RKO (cell line): Measurements from ENCODE around the gene SPACA4.

ENCODE experiments used
- DNase-seq: peaks from one replicate; pipeline ENCODE4 v3.0.0-alpha.2; 2016; ENCODE audit warnings: low spot score

Gene SPACA4

DNA sequence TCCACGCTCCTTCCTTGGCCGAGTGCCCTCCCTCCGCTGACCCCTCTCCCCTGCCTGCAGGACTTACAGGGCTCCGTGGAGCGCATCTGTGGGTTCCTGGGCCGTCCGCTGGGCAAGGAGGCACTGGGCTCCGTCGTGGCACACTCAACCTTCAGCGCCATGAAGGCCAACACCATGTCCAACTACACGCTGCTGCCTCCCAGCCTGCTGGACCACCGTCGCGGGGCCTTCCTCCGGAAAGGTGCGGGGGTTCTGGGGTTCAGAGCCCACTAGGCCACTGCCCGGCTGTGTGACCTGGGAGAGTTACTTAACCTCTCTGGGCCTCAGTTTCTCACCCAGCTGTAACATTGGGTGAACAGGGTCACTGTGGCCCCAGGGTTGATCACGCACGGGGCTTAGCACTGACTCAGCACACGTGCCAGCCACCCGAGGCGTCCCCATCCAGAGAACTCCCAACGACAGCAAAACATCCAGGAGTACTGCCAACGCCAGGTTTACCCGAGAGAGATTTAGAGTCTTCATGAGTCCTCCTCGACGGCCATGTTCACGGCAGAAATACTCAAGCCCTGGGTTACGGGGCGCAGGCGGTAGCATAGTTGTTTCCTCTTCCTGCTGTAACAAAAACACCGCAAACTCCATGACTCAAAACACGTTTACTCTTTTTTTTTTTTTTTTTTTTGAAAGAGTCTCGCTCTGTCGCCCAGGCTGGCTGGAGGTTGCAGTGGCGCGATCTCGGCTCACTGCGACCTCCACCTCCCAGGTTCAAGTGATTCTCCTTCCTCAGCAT is 9.7 kb upstream of the SPACA4 start:
- DNase-seq: no peak

DNA sequence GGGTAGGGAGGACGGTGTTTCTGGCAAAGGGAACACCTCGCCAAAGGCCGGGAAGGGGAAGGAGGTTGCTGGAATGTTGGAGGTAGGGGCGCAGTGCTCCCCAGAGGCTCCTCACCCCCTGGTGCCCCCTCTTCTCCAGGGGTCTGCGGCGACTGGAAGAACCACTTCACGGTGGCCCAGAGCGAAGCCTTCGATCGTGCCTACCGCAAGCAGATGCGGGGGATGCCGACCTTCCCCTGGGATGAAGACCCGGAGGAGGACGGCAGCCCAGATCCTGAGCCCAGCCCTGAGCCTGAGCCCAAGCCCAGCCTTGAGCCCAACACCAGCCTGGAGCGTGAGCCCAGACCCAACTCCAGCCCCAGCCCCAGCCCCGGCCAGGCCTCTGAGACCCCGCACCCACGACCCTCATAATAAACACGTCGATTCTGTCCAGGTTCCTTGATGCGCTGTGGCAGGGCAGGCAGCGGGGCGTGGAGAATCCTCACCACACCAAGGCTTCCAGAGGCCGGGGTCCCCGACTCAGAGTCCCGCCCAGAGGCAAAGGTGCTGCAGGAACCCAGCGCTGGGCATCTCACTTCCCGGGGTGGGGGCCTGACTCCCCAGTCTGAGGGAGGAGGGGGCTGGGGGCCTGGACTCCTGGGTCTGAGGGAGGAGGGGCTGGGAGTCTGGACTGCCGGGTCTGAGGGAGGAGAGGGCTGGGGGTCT is 7.4 kb upstream of the SPACA4 start:
- no peak for DNase-seq

DNA sequence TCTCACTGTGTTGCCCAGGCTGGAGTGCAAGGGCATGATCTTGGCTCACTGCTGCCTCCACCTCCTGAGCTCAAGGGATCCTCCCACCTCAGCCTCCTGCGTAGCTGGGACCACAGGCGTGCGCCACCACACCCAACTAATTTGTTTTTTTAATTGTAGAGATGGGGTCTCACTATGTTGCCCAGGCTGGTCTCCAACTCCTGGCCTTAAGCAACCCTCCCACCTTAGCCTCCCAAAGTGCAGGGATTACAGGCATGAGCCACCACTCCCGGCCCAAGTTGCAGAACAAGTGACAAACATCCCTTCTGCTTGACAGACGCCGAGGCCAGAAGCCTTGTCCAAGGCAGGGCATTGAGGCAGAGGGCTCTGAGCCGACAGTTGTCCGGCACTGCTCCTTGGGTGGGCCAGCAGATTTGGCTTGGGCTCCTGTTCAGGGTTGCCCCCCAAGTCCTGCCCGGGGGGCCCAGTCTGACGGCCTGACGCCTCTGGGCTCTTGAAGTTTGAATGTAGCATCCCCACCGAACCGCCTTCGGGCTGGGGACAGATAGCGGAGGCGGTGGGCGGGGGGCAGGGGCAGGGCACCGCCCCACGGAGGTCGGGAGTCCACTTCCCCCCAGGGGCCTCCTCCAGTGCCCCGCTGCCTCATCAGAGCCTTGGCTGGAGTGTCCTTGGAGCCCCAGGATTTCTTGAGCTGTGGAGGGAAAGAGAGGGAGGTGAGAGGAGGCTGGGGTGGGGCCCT is 5.7 kb upstream of the SPACA4 start:
- no peak for DNase-seq

- no peak for DNase-seq
These were observed 3.5 kb upstream of the SPACA4 start for GRCh38 chr19:48603001-48603400.

DNA sequence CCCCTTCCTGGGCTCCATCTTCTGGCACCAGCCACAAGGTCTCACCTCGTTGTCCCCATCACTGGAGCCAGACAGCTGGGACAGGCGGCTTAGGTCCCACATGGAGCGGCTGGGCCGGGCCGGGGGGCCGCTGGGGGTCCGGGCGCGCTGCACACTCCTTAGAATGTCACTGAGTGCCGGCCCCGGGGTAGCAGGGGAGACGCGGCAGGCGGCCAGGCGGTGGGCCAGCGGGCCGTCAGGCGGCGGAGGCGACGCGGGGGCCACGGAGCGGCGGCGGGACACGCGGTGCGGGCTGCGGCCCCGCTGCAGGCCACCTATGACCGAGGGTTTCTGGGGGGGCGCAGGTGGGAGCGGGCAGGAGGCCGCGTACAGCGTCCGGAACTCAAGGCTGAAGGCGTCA is 3.1 kb upstream of the SPACA4 start:
- no peak for DNase-seq

DNA sequence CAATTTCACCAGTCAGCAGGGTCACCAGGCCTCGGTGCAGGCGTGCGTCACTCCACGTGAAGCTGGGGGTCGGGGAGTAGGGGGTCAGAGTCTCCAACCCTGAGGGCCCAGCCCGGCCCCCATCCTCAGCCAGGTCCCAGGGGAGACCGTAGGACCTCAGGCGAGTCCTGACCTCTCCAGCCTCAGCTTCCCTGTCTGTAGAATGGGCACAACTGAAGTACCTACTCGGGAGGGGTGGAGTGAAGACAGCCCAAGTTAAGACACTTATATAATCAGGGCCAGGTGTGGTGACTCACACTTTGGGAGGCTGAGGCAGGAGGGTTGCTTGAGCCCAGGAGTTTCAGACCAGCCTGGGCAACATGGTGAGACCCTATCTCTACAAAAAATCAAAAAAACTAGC is 2.7 kb upstream of the SPACA4 start:
- no peak for DNase-seq

DNA sequence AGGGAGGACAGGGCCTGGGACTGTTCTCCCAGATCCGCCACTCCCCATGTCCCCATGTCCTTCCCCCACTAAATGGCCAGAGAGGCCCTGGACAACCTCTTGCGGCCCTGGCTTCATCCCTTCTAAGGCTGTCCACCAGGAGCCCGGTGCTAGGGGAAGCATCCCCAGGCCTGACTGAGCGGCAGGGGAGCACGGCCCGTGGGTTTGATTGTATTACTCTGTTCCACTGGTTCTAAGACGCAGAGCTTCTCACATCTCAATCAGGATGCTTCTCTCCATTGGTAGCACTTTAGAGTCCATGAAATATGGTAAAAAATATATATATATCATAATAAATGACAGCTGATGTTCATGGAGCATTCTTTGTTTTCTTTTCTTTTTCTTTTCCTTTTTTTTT is 815 bp downstream of the SPACA4 start:
- no peak for DNase-seq

DNA sequence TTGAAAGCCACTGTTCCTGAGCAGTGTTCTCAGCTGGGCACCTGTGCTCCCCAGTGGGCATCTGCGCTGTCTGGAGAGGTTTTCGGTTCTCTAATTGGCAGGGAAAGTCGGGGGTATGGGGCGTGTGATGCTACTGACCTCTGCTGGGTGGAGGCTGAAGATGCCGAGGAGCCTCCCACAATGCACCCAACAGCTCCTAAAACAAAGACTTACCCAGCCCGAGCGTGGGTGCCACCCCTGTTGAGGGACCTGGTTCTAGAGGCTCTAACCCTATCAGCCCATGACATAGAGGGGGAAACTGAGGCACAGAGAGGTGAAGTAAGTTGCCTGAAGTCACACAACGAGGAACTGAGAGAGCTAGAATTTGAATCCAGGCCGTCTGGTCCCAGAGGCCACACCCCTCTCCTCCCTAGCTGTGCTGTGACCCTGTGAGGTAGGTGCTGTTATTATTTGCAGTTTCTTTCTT is 2.3 kb downstream of the SPACA4 start:
- DNase-seq: peak; percentile 77

DNA sequence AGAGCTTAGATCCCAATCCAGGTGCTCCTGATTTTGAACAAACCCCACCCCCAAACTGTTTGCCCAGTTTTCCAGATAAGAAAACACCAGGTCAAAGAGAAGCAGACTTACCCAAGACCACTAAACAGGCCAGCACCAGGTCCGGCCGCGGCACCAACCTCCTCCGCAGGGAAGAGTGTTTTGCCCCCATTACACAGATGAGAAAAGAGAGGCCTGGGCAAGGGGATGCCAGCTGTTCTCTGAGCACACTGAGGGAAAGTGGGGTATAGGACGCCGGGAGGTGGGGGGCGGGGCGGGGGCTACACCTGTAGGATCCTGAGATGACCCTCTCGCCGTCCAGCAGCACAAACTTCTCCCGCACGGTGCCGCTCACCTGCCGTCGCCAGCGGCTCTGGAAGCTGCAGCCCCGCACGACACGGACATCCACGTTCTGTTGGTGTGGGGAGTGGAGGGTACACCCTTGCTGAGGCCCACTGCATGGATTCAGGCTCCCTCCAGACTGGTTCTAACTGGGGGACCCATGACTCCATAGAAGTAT is 3.1 kb downstream of the SPACA4 start:
- DNase-seq: no peak

- DNase-seq: no peak
These were observed 5.3 kb downstream of the SPACA4 start for GRCh38 chr19:48611872-48612271.

DNA sequence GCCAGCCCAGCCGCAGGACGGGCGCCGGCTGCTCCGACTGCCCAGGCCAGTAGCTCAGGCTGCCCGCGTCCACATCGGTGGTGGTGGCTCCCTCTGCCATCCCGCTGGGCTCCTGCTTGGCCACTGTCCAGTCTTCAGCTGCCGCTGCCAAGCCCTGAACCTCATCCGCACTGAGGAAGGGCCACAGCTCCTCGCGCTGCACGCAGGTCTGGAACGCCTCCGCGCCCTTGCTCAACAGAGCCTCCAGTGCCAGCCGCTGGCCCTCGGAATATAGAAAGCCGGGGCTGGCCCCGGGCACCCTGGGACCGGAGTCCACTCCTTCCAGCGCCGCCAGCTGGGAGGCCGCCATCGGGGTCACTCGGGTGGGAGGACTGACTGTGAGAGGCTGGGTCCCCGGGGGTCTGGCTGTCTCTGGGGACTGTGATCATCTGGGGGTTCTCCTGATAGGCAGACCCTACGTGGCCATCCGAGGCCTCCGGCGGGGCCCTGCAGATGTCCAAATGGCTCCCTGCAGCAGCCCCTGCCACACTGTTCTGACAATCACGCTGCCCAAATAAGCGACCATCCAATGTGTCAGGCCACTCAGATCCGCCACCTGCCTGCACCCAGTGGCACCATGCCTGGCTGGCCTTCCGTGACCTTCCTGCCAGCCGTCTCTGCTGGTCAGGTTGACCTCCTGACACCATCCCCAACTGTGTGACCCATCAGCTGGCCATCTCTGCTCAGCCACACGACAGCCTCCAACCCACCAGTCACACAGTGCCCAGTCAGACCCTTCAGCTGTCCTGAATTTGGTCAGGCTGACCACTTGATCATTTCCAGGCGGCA is 6.7 kb downstream of the SPACA4 start:
- no peak for DNase-seq

- DNase-seq: no peak
These were observed 7.4 kb downstream of the SPACA4 start for GRCh38 chr19:48613852-48614435.

DNA sequence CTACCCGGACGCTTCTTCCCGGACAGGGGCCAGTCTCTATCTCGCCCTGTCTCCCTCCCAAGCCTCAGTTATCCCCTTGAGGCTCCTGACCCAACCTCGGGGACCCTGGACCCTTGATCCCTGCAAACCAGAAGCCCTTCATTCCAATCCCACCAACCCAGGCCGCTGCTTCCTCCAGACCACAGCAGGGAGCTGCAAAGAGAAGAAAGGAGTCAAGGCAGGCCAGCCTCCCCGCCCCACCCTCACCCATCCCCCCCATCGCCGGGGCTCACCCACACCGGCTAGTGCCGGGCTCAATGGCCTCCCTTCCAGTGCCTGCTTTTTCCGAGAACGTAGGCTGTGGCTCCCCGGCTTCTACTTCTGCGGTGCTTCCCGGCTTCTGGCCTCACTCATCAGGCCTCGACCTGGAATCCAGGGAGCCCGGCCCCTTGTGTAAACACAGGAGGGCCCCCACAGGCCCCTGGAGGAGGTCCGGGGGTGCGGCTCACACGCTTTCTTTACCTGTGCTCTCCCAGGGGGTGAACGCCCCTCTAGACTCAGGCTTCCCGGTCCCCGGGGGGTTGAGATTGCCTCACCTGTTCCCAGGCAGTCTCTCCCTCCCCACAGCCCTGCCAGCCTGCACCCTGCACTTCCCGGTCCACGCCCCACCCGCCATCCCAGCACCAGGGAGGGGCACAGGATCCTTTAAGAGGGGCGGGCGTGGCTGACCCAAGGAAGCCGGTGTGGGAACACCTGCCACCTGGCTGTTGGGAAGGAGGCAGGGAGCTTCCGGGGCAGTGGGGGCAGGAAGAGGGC is 8.1 kb downstream of the SPACA4 start, which contains the start of gene FAM83E:
TSS of gene FAM83E (minus strand) at position 641 of the 795 bp plus-strand sequence. CDS start 1,704 bp downstream, outside the sequence.
- DNase-seq: no peak

GRCh38 chr19:48615231-48616040 is 8.9 kb downstream of the SPACA4 start:
- DNase-seq: no peak

GRCh38 chr19:48616041-48616436 is 9.5 kb downstream of the SPACA4 start:
- DNase-seq: no peak

GRCh38 chr19:48616491-48617056 is 10.0 kb downstream of the SPACA4 start:
- DNase-seq: no peak

DNA sequence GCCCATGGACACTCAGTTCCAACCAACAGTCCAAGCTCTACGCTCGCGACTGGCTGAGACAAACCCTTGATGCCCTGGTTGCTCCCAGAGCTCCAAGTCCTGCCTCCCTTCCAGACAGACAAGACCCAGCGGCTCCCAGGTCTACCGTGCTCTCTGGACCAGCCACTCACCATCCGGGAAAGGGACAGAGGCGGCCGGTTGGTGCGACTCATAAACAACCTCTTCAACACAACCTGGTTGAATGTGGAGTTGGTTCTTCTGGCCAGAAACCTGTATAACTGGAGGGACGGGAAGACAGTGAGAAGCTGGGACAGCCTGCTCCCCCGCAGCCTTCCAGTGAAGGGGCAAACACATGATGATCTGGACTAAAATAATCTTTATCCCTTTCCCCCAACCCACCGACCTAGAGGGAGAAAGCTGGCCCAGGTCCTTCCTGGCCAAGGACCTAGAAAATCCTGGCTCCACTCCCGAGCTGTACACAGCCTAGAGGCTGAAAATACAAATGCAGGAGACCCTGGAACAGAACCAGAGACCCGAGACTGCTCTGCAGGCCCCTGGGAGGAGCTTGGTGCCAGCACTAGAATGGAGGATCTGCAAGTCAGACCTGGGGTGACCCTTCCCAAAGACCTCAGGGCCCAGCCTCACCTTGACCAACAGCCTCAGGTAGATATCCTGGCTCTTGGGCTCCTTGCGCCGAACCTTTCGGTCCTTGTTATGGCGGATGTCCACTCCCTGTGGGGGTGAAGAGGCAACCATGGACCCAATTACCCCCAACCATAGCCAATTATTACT is 10.8 kb downstream of the SPACA4 start:
- DNase-seq: no peak

- DNase-seq: no peak
These were observed 11.9 kb downstream of the SPACA4 start for GRCh38 chr19:48618278-48618915.
